ENCODE data around the gene GRIK4. TPM values are rescaled to one million over a fixed set of nuclear protein-coding genes. Genes with fewer than 3 reads are reported as not detected.
A peak's percentile ranks its signal among the peaks of the same experiment; 100 is the strongest.

Gene GRIK4
- total RNA-seq, 3 donors from 2014 or later: 0.05 to 0.30 (median 0.11) TPM

DNA sequence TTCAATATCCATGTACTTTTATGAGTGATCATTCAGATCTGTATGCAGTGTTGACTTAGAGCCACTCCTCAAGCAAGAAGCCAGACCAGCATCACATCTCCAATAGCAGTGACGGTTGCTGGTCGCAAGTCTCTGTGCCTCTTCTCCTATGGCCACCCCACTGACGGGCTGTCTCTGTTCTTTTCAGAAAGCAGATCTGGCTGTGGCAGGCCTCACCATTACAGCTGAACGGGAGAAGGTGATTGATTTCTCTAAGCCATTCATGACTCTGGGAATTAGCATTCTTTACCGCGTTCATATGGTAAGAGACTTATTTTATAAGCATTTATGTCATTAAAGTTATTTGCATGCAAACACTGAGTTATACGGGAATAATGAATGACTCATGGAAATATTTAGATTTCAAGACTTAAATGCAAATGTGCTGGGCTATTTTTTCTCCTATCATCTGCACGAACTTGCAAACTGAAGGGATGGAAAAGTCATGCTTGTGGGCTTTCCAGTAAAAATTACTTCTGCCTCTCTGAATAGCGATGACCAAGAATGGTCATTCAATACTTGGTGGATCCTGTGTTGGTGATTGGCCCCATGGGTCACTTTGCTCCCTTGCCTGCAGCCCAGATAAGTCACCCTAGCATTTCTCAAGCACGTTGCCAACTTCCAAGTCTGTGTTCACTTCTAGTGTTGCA, 428.8 kb downstream of the GRIK4 start:
- DNase-seq: no peak
- peaks cover 14% of the 10 kb centered on the region for H3K9me3 Mint-ChIP-seq
- no peaks in the 10 kb centered on the region for H3K4me1 Mint-ChIP-seq (ENCODE audit: low read depth)
- no peaks in the 10 kb centered on the region for H3K36me3 Mint-ChIP-seq (ENCODE audit: insufficient read depth)
- no peak overlapping the region for H3K4me3 Mint-ChIP-seq
- ATAC-seq: no peak
- peaks cover 25% of the 10 kb centered on the region for H3K27me3 Mint-ChIP-seq (ENCODE audit: low read depth)

DNA sequence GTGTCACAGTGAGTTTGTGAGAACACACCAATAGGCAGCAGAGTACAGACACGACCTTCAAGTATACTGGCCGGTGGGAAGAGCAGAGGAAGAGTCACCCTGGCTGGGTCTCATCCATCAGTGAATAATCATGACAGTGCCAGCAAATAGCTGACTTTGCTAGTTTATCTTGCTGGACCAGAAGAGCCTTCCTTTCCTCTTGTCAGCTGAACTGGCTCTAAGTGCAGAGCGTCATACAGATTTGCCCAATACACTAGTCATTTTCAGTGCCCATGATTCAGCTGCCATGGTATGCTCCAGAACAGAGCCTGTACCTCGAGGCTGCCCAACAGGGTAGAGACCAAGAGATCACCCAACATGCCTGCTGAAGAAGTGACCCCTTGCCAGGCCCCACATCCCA, 429.5 kb downstream of the GRIK4 start:
- H3K36me3 Mint-ChIP-seq (ENCODE audit: insufficient read depth): no peaks in the 10 kb centered on the region
- peaks cover 14% of the 10 kb centered on the region for H3K9me3 Mint-ChIP-seq
- H3K4me3 Mint-ChIP-seq: no peak overlapping the region
- H3K4me1 Mint-ChIP-seq (ENCODE audit: low read depth): no peaks in the 10 kb centered on the region
- ATAC-seq (no peak), DNase-seq (no peak)
- H3K27me3 Mint-ChIP-seq (ENCODE audit: low read depth): peaks cover 25% of the 10 kb centered on the region

DNA sequence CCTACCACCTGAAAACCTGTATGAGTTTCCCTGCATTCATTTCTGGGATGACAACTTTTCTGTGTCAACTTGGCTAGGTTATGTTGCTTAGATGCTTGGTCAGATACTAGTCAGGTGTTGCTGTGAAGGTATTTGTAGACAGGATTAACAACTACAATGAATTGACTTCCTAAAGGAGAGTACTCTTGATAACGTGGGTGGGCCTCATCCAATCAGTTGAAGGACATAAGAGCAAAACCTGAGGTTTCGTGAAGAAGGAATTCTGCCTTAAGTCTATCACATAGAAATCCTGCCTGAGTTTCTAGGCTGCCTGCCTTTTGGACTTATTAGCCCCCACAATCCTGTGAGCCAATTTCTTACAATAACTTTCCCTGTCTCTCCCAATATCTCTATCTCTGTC, 431.2 kb downstream of the GRIK4 start:
- no peak for DNase-seq
- no peaks in the 10 kb centered on the region for H3K4me1 Mint-ChIP-seq (ENCODE audit: low read depth)
- H3K4me3 Mint-ChIP-seq: no peak overlapping the region
- H3K27me3 Mint-ChIP-seq (ENCODE audit: low read depth): peaks cover 31% of the 10 kb centered on the region
- no peaks in the 10 kb centered on the region for H3K36me3 Mint-ChIP-seq (ENCODE audit: insufficient read depth)
- no peak for ATAC-seq
- H3K9me3 Mint-ChIP-seq: peaks cover 14% of the 10 kb centered on the region

DNA sequence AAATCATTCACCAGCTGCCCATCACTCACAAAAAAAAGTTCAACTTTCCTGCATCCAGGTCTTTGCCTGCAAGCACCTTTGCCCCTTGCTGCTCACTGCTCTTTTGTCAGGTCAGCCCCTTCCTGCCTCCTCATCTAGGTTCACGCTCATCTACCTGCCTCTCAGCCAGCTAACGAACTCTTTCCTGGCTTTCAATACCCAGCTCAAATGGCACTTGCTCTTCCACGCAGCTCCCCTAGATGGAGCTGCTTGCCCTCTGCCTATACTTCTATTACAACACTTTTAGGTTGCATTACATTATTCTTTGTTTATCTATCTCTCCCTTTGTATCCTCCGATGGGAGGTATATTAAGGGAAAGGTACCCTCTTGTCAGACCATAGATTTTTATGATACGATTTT, 433.5 kb downstream of the GRIK4 start:
- H3K9me3 Mint-ChIP-seq: peaks cover 14% of the 10 kb centered on the region
- DNase-seq (no peak), ATAC-seq (no peak)
- no peak overlapping the region for H3K4me3 Mint-ChIP-seq
- peaks cover 46% of the 10 kb centered on the region for H3K27me3 Mint-ChIP-seq (ENCODE audit: low read depth)
- no peaks in the 10 kb centered on the region for H3K4me1 Mint-ChIP-seq (ENCODE audit: low read depth)
- no peaks in the 10 kb centered on the region for H3K36me3 Mint-ChIP-seq (ENCODE audit: insufficient read depth)

DNA sequence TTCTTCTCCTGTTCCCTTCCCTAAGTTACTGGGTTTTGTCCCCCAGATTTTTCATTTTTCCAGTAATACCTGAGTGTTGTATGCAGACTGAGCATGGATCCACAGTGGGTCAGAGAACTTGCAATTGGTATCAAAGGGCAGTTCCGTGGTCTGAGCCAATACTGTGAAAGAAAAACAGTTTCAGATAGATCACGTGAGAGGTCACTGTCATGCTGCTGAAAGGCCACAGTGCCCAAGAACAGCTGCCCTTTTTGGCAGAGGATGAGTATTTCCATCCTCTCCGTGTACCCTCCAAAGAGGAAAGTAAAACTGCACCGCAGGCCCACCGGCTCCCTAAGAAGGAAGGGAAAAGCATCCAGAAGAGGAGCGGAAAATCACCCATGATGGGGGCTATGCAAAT, 439.3 kb downstream of the GRIK4 start:
- ATAC-seq (no peak), DNase-seq (no peak)
- Mint-ChIP-seq H3K36me3 (ENCODE audit: insufficient read depth) (no peaks in the 10 kb centered on the region), H3K4me3 (no peak overlapping the region), H3K9me3 (no peaks in the 10 kb centered on the region), H3K4me1 (ENCODE audit: low read depth) (peaks cover 4% of the 10 kb centered on the region), H3K27me3 (ENCODE audit: low read depth) (peaks cover 47% of the 10 kb centered on the region)

DNA sequence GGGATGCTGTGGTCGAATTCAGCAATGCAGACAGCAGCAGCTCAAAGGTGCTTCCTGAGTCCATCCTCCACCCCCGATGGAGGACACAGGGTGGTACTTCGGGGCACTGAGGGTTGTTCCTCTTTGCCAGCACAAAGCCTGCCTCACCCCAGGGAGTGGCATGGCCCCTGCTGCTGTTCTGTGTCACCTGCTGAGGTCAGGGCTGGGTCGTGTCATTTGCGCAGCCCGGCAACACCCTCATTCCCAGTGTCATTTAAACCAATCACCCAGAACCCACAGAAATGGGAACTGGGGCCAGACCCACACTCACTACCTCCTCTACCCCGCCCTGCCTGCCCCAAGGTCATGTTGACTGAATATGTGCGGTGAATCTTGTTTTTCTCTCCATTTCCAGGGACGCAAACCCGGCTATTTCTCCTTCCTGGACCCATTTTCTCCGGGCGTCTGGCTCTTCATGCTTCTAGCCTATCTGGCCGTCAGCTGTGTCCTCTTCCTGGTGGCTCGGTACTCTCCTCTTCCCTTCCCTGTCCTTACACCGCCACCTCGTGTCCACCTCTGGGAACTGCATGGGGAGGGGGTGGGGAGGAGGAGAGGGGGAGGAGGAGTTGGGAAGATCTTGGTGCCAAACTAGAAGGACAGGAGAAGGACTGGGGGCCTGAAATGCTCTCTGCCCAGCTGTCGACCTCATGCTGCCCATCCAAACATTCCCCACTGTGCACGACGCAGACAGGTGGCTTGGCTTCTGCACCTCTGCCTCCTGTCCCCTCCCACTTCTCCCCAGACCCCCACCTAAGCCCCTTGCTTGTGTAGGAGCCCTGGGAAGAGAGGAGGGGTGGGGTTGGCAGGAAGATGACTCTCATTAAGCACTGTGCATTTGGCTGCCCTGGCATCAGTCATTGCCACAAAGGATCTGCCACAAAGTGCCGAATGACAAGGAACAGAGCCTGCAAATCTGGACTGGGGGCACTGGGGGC, 441.2 kb downstream of the GRIK4 start:
- DNase-seq (peak; percentile 46), ATAC-seq (peak; percentile 67 to 73)
- Mint-ChIP-seq H3K4me1 (ENCODE audit: low read depth) (peaks cover 15% of the 10 kb centered on the region), H3K9me3 (no peaks in the 10 kb centered on the region), H3K4me3 (peak overlapping the region; percentile 49), H3K36me3 (ENCODE audit: insufficient read depth) (no peaks in the 10 kb centered on the region), H3K27me3 (ENCODE audit: low read depth) (peaks cover 39% of the 10 kb centered on the region)

DNA sequence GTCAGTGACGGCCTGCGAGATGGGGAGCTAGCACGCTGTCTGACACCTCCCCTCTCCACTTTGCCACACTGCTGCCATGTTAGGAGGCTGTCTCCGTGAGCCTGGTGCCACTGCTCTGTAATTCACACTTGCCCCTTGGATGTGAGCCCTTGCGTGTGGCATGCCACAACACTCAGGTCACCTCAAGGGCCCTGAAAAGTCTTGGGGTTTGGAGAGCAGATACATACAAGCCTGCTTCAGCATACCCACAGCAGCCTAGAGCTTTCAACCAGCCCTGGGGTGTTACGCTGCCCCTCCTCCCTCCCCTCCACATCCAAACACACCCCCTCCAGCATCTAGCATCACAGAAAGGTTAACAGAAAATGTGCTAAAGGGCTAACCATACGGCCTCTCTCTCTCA, 442.8 kb downstream of the GRIK4 start:
- ATAC-seq (no peak), DNase-seq (no peak)
- Mint-ChIP-seq H3K27me3 (ENCODE audit: low read depth) (peaks cover 23% of the 10 kb centered on the region), H3K9me3 (no peaks in the 10 kb centered on the region), H3K4me1 (ENCODE audit: low read depth) (peaks cover 16% of the 10 kb centered on the region), H3K36me3 (ENCODE audit: insufficient read depth) (no peaks in the 10 kb centered on the region), H3K4me3 (no peak overlapping the region)

DNA sequence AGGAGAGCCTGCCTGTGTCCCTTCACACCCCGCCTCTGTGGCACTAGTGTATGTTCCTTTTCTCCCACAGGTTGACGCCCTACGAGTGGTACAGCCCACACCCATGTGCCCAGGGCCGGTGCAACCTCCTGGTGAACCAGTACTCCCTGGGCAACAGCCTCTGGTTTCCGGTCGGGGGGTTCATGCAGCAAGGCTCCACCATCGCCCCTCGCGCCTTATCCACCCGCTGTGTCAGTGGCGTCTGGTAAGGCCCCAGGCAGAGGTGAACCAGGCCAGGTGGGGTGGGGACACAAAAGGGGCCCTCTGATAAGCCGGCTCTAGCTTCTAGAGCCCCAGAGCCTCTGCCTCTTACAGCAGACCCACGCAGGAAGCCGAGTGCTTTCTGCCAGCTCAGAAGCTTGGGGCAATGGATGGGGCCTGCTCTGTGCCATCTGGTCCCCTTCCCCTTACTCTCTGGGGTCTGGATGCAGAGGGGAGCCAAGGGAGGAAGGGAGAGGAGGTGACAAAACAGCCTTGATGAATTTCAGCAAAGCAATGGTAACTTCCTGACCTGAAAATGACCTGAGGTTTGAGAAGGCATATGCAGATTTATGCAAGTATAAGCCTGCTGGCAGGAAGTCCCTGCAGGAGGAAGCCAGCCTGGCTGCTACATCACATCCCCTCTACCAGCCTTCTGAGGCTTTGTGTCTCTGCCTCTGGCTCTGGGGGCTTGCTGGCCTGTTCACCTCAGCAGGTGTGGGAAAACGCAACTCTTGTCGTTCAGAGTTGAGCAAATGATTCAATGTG, 445.4 kb downstream of the GRIK4 start:
- DNase-seq (no peak), ATAC-seq (peak; percentile 54 to 69)
- Mint-ChIP-seq H3K36me3 (ENCODE audit: insufficient read depth) (no peaks in the 10 kb centered on the region), H3K4me3 (no peak overlapping the region), H3K27me3 (ENCODE audit: low read depth) (peaks cover 13% of the 10 kb centered on the region), H3K4me1 (ENCODE audit: low read depth) (peaks cover 16% of the 10 kb centered on the region), H3K9me3 (no peaks in the 10 kb centered on the region)

DNA sequence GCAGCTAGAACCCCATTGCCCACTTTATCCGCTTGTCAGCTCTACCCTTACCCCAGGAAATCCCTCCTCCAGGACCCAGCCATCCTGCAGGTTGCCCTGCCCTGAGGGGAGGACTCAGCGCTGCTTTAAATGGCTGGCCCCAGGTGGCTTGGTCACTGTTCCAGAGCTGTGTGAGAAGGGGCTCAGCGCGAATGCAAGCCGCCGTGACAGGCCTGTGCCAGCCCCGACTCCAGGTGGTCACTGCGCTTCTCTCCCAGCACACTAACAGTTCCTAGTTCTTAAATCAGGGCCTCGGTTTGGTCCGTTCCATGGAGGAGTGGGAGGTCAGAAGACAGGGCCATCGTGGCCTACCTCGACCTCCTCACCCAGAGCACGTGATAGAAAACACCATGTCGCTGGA, 446.6 kb downstream of the GRIK4 start:
- DNase-seq: no peak
- no peaks in the 10 kb centered on the region for H3K9me3 Mint-ChIP-seq
- H3K4me3 Mint-ChIP-seq: no peak overlapping the region
- H3K4me1 Mint-ChIP-seq (ENCODE audit: low read depth): peaks cover 12% of the 10 kb centered on the region
- ATAC-seq: no peak
- H3K36me3 Mint-ChIP-seq (ENCODE audit: insufficient read depth): no peaks in the 10 kb centered on the region
- peaks cover 6% of the 10 kb centered on the region for H3K27me3 Mint-ChIP-seq (ENCODE audit: low read depth)

DNA sequence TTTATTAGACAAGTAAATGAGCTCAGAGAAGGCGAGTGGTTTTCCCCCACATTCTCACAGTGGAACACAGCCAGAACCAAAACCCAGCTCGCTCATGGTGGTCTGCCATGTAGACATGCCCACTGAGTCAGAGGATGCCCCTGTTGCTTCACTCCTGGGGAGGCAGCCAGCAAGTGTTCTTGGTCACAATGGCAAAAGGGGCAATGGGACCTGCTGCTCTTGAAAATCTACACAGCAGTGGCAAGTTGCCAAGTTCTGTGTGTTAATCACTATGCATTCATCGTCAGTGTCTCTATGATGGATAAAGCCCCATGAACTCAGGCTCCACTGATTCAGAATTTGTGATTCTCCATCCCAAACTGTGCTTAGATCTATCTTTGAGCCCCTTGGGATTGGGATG, 447.6 kb downstream of the GRIK4 start:
- Mint-ChIP-seq H3K27me3 (ENCODE audit: low read depth) (peaks cover 9% of the 10 kb centered on the region), H3K4me1 (ENCODE audit: low read depth) (peaks cover 12% of the 10 kb centered on the region), H3K36me3 (ENCODE audit: insufficient read depth) (no peaks in the 10 kb centered on the region), H3K4me3 (no peak overlapping the region), H3K9me3 (no peaks in the 10 kb centered on the region)
- DNase-seq: no peak
- ATAC-seq: no peak

DNA sequence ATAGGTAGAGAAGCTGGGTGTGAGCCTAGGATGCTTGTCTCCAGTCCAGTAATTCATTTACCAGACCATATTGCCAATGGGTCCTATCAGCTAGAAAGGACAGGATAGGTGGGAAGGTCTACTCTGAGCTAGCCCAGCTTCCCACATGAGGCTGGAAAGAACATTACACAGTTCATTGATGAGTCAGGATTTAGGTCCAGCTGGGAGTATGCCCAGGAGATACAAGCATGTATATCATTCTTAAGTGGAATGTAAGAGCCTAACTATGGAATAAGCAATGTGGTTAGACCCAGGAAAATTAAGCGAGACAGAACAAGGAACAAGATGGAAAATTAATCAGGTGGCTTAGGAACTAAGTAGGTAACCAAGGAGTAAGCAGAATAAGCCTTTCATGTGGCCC, 453.3 kb downstream of the GRIK4 start:
- no peaks in the 10 kb centered on the region for H3K36me3 Mint-ChIP-seq (ENCODE audit: insufficient read depth)
- no peak for DNase-seq
- ATAC-seq: no peak
- no peaks in the 10 kb centered on the region for H3K4me1 Mint-ChIP-seq (ENCODE audit: low read depth)
- no peaks in the 10 kb centered on the region for H3K9me3 Mint-ChIP-seq
- peaks cover 24% of the 10 kb centered on the region for H3K27me3 Mint-ChIP-seq (ENCODE audit: low read depth)
- H3K4me3 Mint-ChIP-seq: no peak overlapping the region

DNA sequence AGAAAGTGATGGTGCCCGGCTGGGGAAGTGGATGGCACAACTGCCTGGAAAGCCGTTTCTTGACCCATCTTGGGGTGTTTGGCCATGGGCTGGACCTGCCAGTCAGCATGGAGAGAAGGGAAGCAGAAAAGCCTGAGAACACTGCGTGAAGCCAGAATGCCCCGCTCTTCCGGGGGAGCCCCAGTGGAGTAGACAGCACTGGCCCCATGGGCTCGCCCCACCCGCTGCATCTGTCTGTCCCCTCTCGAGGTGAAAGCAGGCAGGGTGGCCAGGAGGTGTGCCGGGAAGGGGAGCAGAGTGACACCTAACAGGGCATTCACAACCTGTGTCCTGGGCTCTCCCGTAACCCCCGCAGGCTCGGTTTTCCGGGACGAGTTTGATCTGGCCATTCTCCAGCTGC, 455.3 kb downstream of the GRIK4 start:
- H3K4me1 Mint-ChIP-seq (ENCODE audit: low read depth): no peaks in the 10 kb centered on the region
- no peaks in the 10 kb centered on the region for H3K36me3 Mint-ChIP-seq (ENCODE audit: insufficient read depth)
- H3K4me3 Mint-ChIP-seq: no peak overlapping the region
- DNase-seq (no peak), ATAC-seq (no peak)
- no peaks in the 10 kb centered on the region for H3K9me3 Mint-ChIP-seq
- peaks cover 20% of the 10 kb centered on the region for H3K27me3 Mint-ChIP-seq (ENCODE audit: low read depth)

DNA sequence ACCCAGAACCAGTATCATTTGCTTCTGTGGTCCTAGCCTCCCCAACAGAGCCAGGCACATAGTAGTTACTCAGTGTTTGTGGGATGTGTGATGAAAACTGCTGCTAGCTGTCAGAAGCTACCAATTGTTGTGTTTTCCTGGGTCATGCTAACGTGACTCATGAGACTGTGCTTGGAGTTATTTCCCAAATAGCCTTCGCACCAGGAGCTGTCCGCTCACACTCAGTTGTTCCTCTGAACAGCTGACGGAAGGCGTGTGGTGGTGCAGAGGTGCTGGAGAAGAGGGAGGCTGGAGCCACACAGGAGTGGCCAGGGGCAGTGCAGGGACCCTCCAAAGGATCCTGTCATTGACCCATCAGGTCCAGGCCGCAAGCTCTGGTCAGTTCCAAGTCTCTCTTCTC, 458.4 kb downstream of the GRIK4 start:
- Mint-ChIP-seq H3K36me3 (ENCODE audit: insufficient read depth) (no peaks in the 10 kb centered on the region), H3K4me1 (ENCODE audit: low read depth) (no peaks in the 10 kb centered on the region), H3K9me3 (no peaks in the 10 kb centered on the region), H3K4me3 (no peak overlapping the region), H3K27me3 (ENCODE audit: low read depth) (peaks cover 23% of the 10 kb centered on the region)
- ATAC-seq: no peak
- DNase-seq: no peak

DNA sequence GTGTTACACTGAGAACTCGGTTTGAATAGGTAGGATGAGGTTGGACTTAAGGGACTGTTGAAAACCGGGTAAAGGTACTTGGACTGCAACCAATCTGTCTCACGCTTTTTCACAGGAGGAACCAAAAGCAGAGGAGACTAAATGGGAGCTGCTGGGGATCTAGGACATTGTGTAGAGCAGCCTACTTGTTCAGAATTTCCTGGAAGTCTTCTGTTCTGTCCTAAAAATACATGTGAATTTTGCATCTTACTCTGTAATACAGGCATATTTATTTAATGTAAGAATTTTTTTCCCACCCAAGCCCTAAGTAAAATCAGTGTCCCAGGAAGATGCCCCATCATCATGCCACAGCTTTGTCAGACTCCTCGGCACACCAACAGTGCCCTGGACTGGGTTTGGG, 460.3 kb downstream of the GRIK4 start:
- Mint-ChIP-seq H3K27me3 (ENCODE audit: low read depth) (peaks cover 29% of the 10 kb centered on the region), H3K36me3 (ENCODE audit: insufficient read depth) (no peaks in the 10 kb centered on the region), H3K9me3 (no peaks in the 10 kb centered on the region), H3K4me3 (no peak overlapping the region), H3K4me1 (ENCODE audit: low read depth) (no peaks in the 10 kb centered on the region)
- ATAC-seq (no peak), DNase-seq (no peak)
